Choroid plexus epithelial cell (primary cell): ENCODE data around the gene POLR3K.

ENCODE experiments used
- DNase-seq: peaks from one replicate; pipeline ENCODE4 v3.0.0-alpha.2; 2010; ENCODE audit warnings: low read depth
- H3K4me3 ChIP-seq: 2 replicates; pipeline ENCODE4 v1.5.1; 2011; ENCODE audit warnings: low read depth, mild to moderate bottlenecking, control low read depth, low read length, moderate library complexity
- TF ChIP-seq, protein P1 (sequence below): conservative IDR thresholded peaks from 2 replicates; pipeline ENCODE4 v1.5.1; 2011; ENCODE audit warnings: low read depth, mild to moderate bottlenecking, control low read depth, inconsistent platforms, low read length, moderate library complexity

The POLR3K gene

DNA sequence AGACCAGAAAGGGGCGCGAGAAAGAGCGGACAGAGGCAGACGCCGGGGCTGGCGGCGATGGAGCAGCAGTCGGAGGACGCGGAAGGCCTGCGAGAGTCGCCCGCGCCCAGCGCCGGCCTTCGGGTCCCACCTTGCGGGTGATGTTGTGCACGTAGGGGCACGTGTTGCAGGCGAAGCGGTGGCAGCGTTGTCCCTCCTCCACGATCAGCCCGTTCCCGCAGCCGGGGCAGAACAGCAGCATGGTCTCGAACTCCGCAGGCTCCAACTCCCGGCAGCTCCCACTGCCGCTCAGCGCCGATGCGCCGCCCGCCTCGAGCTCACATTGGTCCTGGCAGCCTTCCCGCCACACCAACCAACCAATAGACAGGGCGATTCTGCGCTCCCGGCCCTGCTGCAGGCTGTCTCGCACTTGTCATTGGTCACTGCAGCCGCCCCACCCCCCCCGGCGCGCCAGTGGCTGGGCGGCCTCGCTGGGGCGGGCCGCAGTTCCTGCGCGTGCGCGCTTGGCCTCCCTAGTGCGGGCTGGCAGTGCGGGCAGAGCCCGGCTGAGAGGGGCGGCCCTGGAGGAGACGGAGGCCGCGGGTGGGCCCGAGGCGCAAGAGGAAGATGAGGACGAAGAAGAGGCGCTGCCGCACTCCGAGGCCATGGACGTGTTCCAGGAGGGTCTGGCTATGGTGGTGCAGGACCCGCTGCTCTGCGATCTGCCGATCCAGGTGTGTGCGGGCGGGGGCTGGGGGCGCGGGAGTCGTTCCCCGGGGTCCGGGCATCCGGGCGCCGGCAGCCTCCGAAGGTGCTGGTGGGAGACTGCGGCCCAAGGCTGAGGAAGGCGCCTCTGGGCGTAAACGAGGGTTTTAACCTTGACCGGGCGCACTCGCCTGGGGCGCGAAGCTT, at the start of gene POLR3K, which contains the start of gene SNRNP25:
TSS of gene POLR3K (minus strand) at position 263 of the 891 bp plus-strand sequence. CDS start at position 241, 22 bp downstream.
TSS of gene SNRNP25 (plus strand) at position 483 of the 891 bp plus-strand sequence. CDS start at position 672, 189 bp downstream.
- DNase-seq, result peak; percentile 99
- TF ChIP-seq, protein P1, sequence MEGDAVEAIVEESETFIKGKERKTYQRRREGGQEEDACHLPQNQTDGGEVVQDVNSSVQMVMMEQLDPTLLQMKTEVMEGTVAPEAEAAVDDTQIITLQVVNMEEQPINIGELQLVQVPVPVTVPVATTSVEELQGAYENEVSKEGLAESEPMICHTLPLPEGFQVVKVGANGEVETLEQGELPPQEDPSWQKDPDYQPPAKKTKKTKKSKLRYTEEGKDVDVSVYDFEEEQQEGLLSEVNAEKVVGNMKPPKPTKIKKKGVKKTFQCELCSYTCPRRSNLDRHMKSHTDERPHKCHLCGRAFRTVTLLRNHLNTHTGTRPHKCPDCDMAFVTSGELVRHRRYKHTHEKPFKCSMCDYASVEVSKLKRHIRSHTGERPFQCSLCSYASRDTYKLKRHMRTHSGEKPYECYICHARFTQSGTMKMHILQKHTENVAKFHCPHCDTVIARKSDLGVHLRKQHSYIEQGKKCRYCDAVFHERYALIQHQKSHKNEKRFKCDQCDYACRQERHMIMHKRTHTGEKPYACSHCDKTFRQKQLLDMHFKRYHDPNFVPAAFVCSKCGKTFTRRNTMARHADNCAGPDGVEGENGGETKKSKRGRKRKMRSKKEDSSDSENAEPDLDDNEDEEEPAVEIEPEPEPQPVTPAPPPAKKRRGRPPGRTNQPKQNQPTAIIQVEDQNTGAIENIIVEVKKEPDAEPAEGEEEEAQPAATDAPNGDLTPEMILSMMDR, result no peak
- H3K4me3 ChIP-seq, result peak within 1 kb of the TSS; percentile 89

DNA sequence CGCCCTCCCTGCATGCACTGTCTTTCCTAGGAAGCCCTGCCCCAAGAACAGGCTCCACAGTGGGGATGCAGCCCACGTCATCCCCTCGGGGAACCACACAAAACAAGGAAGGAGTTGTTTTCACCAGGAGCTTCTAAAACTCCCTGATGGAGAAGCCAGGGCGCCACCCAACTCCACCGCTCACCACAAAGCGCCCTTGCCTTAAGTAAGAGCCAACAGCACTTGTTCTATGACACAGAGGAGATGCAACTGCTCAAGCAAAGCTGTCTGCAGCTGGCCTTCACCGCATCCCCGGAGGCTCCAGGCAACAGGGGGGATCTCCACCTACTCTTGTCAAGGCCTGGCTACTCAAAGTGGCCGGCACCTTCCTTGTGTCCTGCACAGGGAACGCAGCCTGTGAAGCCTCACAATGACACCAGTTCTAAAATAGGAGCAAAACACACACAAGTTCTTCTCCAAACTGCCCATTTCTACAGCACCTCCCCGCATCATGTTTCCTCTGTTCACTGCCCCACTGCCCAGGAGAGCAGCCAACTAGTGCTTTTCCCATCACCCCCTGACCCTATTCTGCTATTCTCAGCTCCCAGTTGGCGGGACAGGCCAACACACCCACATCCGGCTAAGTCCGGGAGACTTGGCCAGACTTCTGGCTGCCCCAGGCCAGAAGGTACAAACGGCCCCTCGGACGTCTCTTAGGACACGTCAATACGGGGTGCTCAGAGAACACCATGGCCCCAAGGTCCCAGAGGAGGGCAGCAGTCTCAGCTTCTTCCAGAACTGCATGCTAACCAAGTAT, 48.9 kb upstream of the POLR3K start:
- TF ChIP-seq, protein P1, result no peak
- H3K4me3 ChIP-seq, result no peak overlapping the region
- DNase-seq, result peak; percentile 69

DNA sequence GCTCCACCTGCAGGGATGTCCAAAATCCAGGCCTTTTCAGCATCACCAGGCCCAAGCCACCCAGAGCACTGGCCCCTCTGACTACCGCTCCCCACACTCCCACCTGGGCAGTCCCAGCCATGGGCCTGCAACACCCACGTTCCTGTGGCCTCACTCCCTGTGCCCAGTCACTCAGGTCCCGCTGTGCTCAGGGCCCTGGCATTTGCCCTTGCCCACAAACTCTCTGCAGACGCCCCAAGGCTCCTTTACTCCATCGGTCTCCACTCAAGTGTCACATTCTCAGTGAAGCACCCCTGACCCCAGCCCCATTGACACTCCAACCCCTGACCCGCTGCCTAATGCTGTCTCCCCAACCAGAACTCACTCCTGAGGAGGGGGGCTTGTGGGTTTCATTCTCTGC, 48.2 kb upstream of the POLR3K start:
- H3K4me3 ChIP-seq, result no peak overlapping the region
- TF ChIP-seq, protein P1, result no peak
- DNase-seq, result no peak

DNA sequence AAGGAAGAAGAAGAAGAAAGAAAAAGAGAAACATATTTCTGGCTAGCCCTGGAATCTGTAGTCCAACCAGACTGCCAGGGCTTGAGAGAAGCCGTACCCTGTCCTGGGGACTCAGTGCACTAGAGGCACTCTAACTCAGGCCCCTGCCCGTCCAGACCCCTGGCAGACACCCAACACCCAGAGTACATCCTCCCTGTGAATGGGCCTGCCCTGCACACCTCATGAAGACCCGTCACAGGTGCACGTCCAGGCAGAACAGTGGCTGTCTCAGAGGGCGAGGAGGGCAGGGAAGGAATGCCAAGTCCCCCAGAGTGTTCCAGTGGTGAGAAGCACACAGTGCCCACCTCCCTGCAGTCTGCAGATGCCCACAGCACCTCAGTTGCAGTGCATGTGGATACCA, 47.6 kb upstream of the POLR3K start:
- H3K4me3 ChIP-seq, result no peak overlapping the region
- DNase-seq, result no peak

DNA sequence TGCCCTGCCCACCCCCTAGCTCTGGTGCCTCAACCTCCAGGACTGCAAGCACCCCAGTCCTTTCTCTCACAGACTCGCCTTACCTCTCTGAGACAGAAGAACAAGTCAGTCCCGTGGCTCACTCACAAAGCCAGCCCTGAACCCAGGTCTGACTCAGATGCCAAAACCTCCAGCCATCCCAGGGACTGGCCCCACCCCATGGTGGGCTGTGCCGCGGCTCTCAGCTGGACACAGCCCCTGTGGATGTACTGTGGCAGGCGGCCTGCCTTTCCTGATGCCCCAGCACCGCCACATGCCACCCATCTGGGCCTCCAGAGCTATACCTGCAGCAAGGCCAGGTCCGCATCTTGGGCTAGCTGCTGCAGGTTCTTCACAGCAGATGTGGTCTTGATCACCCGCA, 44.4 kb upstream of the POLR3K start:
- TF ChIP-seq, protein P1, result no peak
- DNase-seq, result peak; percentile 43
- H3K4me3 ChIP-seq, result no peak overlapping the region

More for the DNA sequence above, 47.6 kb upstream of the POLR3K start:
- TF ChIP-seq, protein P1, result no peak

DNA sequence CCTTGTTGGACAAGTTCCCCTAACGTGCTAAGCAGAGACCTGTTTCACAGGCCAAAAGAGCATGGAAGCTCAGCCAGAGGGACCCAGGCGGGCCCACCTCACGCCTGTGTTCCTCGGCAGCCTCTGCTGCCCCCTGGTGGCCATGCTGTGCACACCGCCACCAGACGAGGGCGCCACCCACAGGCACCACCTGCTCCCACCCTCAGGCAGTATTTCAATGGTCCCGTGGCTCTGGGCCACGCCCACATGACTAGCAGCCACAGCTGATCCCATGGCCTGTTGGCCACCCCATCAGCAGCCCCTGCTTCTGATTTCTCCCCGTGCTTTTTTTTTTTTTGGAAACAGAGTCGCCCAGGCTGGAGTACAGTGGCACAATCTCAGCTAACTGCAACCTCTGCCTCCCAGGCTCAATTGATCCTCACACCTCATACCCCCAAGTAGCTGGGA, 43.5 kb upstream of the POLR3K start:
- no peak overlapping the region for H3K4me3 ChIP-seq
- TF ChIP-seq, protein P1, result peak; percentile 97
- DNase-seq, result peak; percentile 91
